H54 (cell line): ENCODE results near the gene S100PBP.
A peak's percentile ranks its signal among the peaks of the same experiment; 100 is the strongest.

Experiments
- DNase-seq: peaks from one replicate; pipeline ENCODE4 v3.0.0; 2011; ENCODE audit warnings: low spot score, mixed read lengths; ENCODE audit not compliant: insufficient read length
- FAIRE-seq: peaks from 3 replicates; lab custom pipeline; 2011; peaks lifted over from hg19 to GRCh38; lab: Jason Lieb, UNC
- POLR2A ChIP-seq: IDR thresholded peaks from 2 replicates; pipeline ENCODE4 v1.6.1; 2011; ENCODE audit warnings: low read depth, mild to moderate bottlenecking, low read length

S100PBP gene

GRCh38 chr1:32895325-32896215, 78.1 kb downstream of the S100PBP start:
- no peak for FAIRE-seq
- no peak for TF ChIP-seq POLR2A
- DNase-seq: no peak

DNA sequence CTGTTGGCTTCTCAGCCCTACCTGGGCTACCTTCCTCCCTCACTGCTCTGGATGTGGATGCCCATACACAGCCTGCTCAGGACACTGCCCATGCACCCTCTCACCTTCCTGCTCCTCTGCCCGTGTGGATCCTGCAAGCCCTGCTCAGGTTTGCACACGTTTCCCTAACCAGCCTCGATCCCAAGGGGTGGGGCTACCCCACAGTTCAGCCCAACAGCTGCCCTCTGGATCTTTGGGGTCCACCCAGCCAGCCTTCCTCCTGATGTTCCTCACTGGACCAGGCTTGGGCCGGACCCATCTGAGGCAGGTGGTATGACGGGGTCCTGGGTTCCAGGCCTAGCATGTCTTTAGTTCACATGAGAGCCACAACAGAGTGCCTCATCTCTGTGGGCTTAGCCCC, 79.0 kb downstream of the S100PBP start:
- FAIRE-seq: no peak
- DNase-seq: no peak
- TF ChIP-seq POLR2A: no peak

- DNase-seq (no peak), FAIRE-seq (no peak)
- TF ChIP-seq POLR2A: no peak
These were observed 79.9 kb downstream of the S100PBP start for GRCh38 chr1:32897082-32898049.

DNA sequence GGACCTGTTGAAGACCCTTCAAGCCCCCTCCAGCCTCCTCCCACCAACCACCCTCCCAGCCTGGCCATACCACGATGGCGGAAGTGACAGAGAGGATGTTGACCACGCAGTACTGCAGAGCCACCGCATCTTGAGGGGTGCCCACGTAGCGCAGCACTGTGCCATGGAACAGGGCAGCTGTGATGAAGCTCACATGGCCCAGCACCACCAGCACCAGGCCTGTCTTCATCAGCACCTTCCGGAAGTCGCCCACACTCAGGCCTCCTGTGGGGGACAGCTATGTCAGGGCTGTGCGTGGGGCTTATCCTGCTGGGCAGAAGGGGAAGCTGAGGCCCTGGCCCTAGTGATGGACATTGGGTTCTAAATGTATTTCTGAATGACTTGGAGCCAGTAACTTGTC, 80.6 kb downstream of the S100PBP start:
- no peak for TF ChIP-seq POLR2A
- DNase-seq: no peak
- no peak for FAIRE-seq

- no peak for TF ChIP-seq POLR2A
- no peak for DNase-seq
- FAIRE-seq: no peak
These were observed 81.5 kb downstream of the S100PBP start for GRCh38 chr1:32898958-32899357.

DNA sequence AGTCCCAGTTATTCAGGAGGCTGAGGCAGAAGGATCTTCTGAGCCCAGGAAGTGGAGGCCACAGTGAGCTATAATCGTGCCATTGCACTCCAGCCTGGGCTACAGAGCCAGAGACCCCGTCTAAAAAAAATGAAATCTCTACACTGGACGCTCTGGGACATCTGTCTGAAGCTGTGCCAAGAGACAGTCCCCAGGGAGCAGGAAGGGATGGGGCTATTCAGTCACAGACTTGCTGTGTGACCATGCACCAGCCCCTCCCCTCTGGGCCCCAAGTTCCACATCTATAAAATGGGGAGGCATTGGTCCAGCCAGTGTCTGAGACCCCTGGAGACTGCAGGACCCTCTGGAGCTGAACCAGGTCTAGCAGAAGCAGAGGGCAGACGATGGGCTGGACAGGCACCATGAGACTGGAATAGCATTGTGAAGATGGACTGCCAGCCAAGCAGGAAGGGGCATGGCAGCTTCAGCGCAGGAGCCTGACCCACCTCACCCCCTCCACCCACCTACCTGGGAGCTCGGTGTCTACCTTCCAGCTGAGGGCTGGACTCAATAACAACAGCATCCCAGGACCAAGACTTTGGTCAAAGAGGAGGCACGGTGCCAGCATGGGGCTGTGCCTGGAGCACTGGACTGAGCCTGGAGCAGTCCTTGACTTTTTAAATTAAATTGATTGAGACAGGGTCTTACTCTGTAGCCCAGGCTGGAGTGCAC, 82.3 kb downstream of the S100PBP start:
- TF ChIP-seq POLR2A: no peak
- FAIRE-seq (no peak), DNase-seq (no peak)

DNA sequence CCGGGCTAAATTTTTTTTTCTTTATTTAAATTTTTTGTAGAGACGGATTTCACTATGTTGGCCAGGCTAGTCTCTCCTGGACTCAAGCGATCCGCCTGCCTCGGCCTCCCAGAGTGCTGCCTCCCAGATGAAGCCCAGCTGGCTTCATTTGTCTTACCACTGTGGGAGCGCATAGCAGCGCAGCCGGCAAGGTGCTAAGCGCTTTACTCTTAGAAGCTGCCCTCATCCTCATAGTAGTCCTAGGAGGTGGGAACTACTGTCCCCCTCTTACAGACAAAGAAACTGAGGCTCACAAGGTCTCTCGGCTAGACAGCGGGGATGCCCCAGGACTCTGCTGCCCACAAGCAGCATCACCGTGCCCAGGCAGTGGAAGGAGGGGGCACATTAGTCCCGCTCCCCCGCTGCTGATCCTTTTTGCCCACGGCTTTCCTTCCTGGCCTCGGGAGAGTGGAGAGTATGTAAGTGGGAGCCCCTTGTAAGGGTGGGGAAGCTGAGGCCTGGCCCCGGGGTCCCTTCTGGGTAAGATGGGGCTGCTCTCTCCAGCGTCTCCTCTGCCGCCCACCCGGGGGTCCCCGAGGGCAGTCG, 83.0 kb downstream of the S100PBP start:
- DNase-seq (no peak), FAIRE-seq (no peak)
- TF ChIP-seq POLR2A: no peak

GRCh38 chr1:32900956-32901822, 83.7 kb downstream of the S100PBP start, which contains the start of gene TMEM54:
Gene TMEM54, minus strand, starts transcription at chr1:32901389. Its CDS starts 151 bp downstream, at chr1:32901238.
- DNase-seq: no peak
- FAIRE-seq: no peak
- peak; percentile 49; the same call in 1 of the 2 replicates for TF ChIP-seq POLR2A

DNA sequence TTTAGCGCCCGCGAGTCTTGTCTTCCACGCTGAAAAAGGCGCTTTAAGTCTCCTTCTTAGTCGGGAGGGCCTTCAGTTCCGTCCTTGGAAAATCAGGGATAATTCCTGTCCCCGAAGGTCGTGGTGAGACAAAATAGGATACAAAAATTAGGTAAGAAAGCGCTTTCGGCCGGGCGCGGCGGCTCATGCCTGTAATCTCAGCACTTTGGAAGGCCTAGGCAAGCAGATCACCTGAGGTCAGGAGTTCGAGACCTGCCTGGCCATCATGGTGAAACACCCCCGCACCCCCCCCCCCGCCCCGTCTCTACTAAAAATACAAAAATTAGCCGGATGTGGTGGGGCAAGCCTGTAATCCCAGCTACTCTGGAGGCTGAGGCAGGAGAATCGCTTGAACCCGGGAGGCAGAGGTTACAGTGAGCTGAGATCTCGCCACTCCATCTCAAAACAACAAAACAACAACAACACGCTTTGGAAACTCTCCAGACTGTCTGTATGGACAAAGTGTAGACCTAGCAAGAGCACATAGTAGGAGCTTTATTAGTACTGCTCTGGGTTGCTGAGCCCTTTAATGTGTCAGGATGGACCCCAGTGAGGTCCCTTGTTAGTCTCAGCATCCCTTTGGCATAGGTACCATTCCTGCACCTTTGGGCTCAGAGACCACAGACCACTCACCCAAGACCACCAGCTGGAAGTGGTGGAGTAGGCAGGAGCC, 84.5 kb downstream of the S100PBP start:
- DNase-seq: no peak
- FAIRE-seq: no peak
- no peak for TF ChIP-seq POLR2A

GRCh38 chr1:32902535-32902920, 85.1 kb downstream of the S100PBP start:
- no peak for DNase-seq
- no peak for TF ChIP-seq POLR2A
- no peak for FAIRE-seq

DNA sequence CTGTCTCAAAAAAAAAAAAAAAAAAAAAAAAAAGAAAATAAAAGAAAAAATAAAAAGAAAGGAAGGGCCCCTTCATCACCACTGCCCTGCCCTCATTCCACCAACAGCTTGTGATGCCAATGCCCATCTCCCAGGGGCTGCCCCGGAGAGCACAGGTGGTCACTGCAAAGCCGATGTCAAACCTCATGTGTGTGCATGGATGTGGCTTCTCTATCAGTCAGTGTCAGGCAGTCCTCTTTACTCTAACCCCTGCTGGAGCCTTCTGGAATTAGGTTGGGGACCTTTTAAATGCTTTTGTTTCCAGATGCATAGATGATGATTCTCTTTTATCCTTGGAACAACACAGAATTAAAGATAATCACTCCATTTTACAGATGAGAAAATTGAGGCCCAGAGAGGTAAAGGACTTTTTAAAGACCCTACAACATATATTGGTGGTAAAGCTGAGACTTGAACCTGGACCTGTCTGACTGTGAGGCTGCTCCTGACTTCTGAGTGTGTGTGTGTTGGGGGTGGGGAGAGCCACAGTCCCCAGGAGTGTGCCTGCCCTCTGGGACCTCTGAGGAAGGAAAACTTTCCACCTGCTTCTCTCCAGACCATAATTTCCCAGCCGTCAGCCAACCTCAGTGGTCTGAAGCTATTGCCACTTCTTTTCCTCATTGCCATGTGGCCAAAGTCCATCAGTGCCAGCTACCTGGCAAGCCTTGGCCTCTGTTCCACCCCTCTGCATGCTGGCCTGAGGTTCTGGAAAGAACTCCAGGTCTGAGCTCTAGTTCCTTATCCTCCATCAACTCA, 86.7 kb downstream of the S100PBP start:
- DNase-seq (no peak), FAIRE-seq (no peak)
- no peak for TF ChIP-seq POLR2A
